A549 (cell line): Measurements from ENCODE around the gene UNC5A. TPM values are rescaled to one million over a fixed set of nuclear protein-coding genes. Genes with fewer than 3 reads are reported as not detected.

Source experiments
- ATAC-seq, 2 experiments: fragments of 200-7000 bp in 1 of 2; fragments of >200 bp in 1 of 2; cut with Nextera tagmentation in 1 of 2; cut with Tn5 transposase in 1 of 2; 3 replicates each; pipeline versions ENCODE4 v1.8.0 to v1.9.1; 2018 to 2020; ENCODE audit warnings: mild to moderate bottlenecking in 1 of 2, moderate library complexity in 1 of 2
- CTCF ChIA-PET: fragments of 300-600 bp; sonication (Branson Sonifier 250); formaldehyde crosslinking; extraction: SDS; loops from one replicate; lab custom pipeline; 2021; ENCODE audit warnings: antibody characterized with exemption, inconsistent platforms; lab: Yijun Ruan, JAX
- POLR2A ChIA-PET: fragments of 350-600 bp; formaldehyde crosslinking; extraction: SDS; loops from one replicate; lab custom pipeline; 2021; ENCODE audit warnings: antibody characterized with exemption, inconsistent platforms; lab: Yijun Ruan, JAX
- DNase-seq, 2 experiments: peaks; one replicate each; pipeline versions ENCODE4 v3.0.0 to v3.0.0-alpha.2; 2011 to 2016; ENCODE audit warnings: low read depth in 1 of 2, low spot score in 1 of 2
- FAIRE-seq: peaks from 2 replicates; lab custom pipeline; 2011; peaks lifted over from hg19 to GRCh38; lab: Jason Lieb, UNC
- H3K27ac ChIP-seq, 2 experiments: fragments of >200 bp; sonication (Bioruptor Twin); formaldehyde crosslinking; 3 replicates each; pipeline ENCODE4 v1.5.1; 2016 to 2017
- H3K4me1 ChIP-seq: fragments of >200 bp; sonication (Bioruptor Twin); formaldehyde crosslinking; 3 replicates; pipeline ENCODE4 v1.6.1; 2016
- H3K4me2 ChIP-seq: fragments of >200 bp; sonication (Bioruptor Twin); formaldehyde crosslinking; 3 replicates; pipeline ENCODE4 v1.6.1; 2016
- H3K4me3 ChIP-seq: fragments of >200 bp; sonication (Bioruptor Twin); formaldehyde crosslinking; 3 replicates; pipeline ENCODE4 v1.5.1; 2016
- H3K9me3 ChIP-seq: fragments of >200 bp; sonication (Bioruptor Twin); formaldehyde crosslinking; 3 replicates; pipeline ENCODE4 v1.6.1; 2016
- BCL3 ChIP-seq: fragments of >200 bp; sonication (Bioruptor Twin); formaldehyde crosslinking; IDR thresholded peaks from 3 replicates; pipeline ENCODE4 v1.6.1; 2016
- CHD2 ChIP-seq: fragments of 150-350 bp; IDR thresholded peaks from 2 replicates; pipeline ENCODE4 v1.6.1; 2014; ENCODE audit warnings: low read length; ENCODE audit not compliant: partially characterized antibody
- CTCF ChIP-seq: fragments of >200 bp; sonication (Bioruptor Twin); formaldehyde crosslinking; IDR thresholded peaks from 3 replicates; pipeline ENCODE4 v1.5.1; 2016
- EHF ChIP-seq: fragments of 250-450 bp; sonication (Bioruptor Pico); IDR thresholded peaks from 2 replicates; pipeline ENCODE4 v1.5.0; 2020; ENCODE audit warnings: mild to moderate bottlenecking
- HES2 ChIP-seq: fragments of >200 bp; sonication (Bioruptor Twin); formaldehyde crosslinking; IDR thresholded peaks from 2 replicates; pipeline ENCODE4 v1.6.1; 2016
- HEYL ChIP-seq: fragments of 250-450 bp; sonication (Bioruptor Pico); IDR thresholded peaks from 2 replicates; pipeline ENCODE4 v1.8.0; 2021; ENCODE audit warnings: mild to moderate bottlenecking, moderate library complexity
- HMGXB4 ChIP-seq: fragments of 250-450 bp; sonication (Bioruptor Pico); IDR thresholded peaks from 2 replicates; pipeline ENCODE4 v1.5.0; 2021; ENCODE audit warnings: mild to moderate bottlenecking, moderate library complexity, borderline replicate concordance
- HOXB13 ChIP-seq: fragments of 250-450 bp; sonication (Bioruptor Pico); IDR thresholded peaks from 2 replicates; pipeline ENCODE4 v1.5.0; 2020; ENCODE audit warnings: low read depth, mild to moderate bottlenecking, moderate library complexity
- HOXB5 ChIP-seq: fragments of 250-450 bp; sonication (Bioruptor Pico); IDR thresholded peaks from 2 replicates; pipeline ENCODE4 v1.5.0; 2020; ENCODE audit warnings: mild to moderate bottlenecking, moderate library complexity
- JUNB ChIP-seq: fragments of >200 bp; sonication (Bioruptor Twin); formaldehyde crosslinking; IDR thresholded peaks from 2 replicates; pipeline ENCODE4 v1.6.1; 2016
- KDM1A ChIP-seq: fragments of 200-600 bp; sonication (generic); IDR thresholded peaks from 2 replicates; pipeline ENCODE4 v1.6.1; 2016; ENCODE audit warnings: low read depth, mild to moderate bottlenecking
- NFE2L2 ChIP-seq: fragments of 150-350 bp; conservative IDR thresholded peaks from 2 replicates; pipeline ENCODE4 v1.6.1; 2014; ENCODE audit warnings: low read length
- NPAS2 ChIP-seq: fragments of 250-450 bp; sonication (Bioruptor Pico); IDR thresholded peaks from 2 replicates; pipeline ENCODE4 v1.8.0; 2022; ENCODE audit warnings: mild to moderate bottlenecking, moderate library complexity, borderline replicate concordance
- NR3C1 ChIP-seq: fragments of >200 bp; sonication (Bioruptor Twin); formaldehyde crosslinking; IDR thresholded peaks from 3 replicates; pipeline ENCODE4 v1.6.1; 2017
- PHF8 ChIP-seq: fragments of 200-600 bp; sonication (generic); IDR thresholded peaks from 2 replicates; pipeline ENCODE4 v1.6.1; 2016; ENCODE audit warnings: low read depth, mild to moderate bottlenecking, antibody characterized with exemption, moderate library complexity, borderline replicate concordance
- RARB ChIP-seq: fragments of 250-450 bp; sonication (Bioruptor Pico); IDR thresholded peaks from 2 replicates; pipeline ENCODE4 v1.8.0; 2021; ENCODE audit warnings: mild to moderate bottlenecking, moderate library complexity
- RCOR1 ChIP-seq: fragments of 150-350 bp; IDR thresholded peaks from 2 replicates; pipeline ENCODE4 v1.6.1; 2014; ENCODE audit warnings: antibody characterized with exemption, low read length, low read depth
- RFX5 ChIP-seq: fragments of 450-650 bp; IDR thresholded peaks from 2 replicates; pipeline ENCODE4 v1.7.1; 2014; ENCODE audit warnings: antibody characterized with exemption, mild to moderate bottlenecking, moderate library complexity
- RNF2 ChIP-seq: fragments of 200-600 bp; sonication (generic); IDR thresholded peaks from 2 replicates; pipeline ENCODE4 v1.6.1; 2016; ENCODE audit warnings: low read depth, mild to moderate bottlenecking, antibody characterized with exemption, moderate library complexity, borderline replicate concordance
- SREBF2 ChIP-seq: fragments of 450-650 bp; IDR thresholded peaks from 2 replicates; pipeline ENCODE4 v1.6.1; 2014; ENCODE audit warnings: mild to moderate bottlenecking, moderate library complexity
- TP53 ChIP-seq: fragments of 250-450 bp; sonication (Bioruptor Pico); IDR thresholded peaks from 2 replicates; pipeline ENCODE4 v1.5.0; 2021; ENCODE audit warnings: mild to moderate bottlenecking, moderate library complexity
- USF2 ChIP-seq: fragments of 450-650 bp; IDR thresholded peaks from 2 replicates; pipeline ENCODE4 v1.6.1; 2014; ENCODE audit warnings: antibody characterized with exemption
- ZNF302 ChIP-seq: fragments of 250-450 bp; sonication (Bioruptor Pico); IDR thresholded peaks from 2 replicates; pipeline ENCODE4 v1.9.0; 2021; ENCODE audit warnings: inconsistent platforms, mild to moderate bottlenecking, moderate library complexity
- ZSCAN20 ChIP-seq: fragments of 250-450 bp; sonication (Bioruptor Pico); IDR thresholded peaks from 2 replicates; pipeline ENCODE4 v1.8.0; 2022; ENCODE audit warnings: mild to moderate bottlenecking, moderate library complexity
- WGBS: methylation state at CpG from one replicate; pipeline ENCODE4 v1.1.6; 2017; ENCODE audit errors: missing lambda C conversion rate; 5-methylcytosine and 5-hydroxymethylcytosine counted together
- polyA plus RNA-seq, 4 experiments: library from polyadenylated mRNA; depleted of rRNA in 3 of 4; stranded (reverse); fragments of >200 nt; fragmentation: RNase III in 1 of 4; extraction: RNeasy Plus Mini Kit Qiagen cat#74134 plus additional on column Dnase treatment in 1 of 4; gene quantifications; 2 replicates in 3 of 4; 3 replicates in 1 of 4; pipeline ENCODE4 v1.2.3, GENCODE V29; 2011 to 2017

UNC5A gene
- polyA plus RNA-seq, 2 of the 4 experiments (the other 2 are of a cell fraction), result 0.03 to 0.14 TPM

- H3K4me1 ChIP-seq, result peaks cover 38% of the 10 kb centered on the region
- ATAC-seq (no peak), FAIRE-seq (no peak), DNase-seq (no peak)
- no peak overlapping the region for H3K4me2 ChIP-seq
- TF ChIP-seq RCOR1 (no peak), USF2 (no peak), HES2 (no peak)
- POLR2A ChIA-PET, result no interaction called here
- H3K9me3 ChIP-seq, result no peaks in the 10 kb centered on the region
- CTCF ChIA-PET, result interaction anchor here (2.5 kb wide), 1 partner anchor 246 kb away, joined by 5 read pairs; no protein-coding TSS in a partner anchor
- WGBS, result 90% methylated on average over 3 of the region's 3 CpGs
- no peak overlapping the region for H3K27ac ChIP-seq
- H3K4me3 ChIP-seq, result no peak overlapping the region
These were observed 96.4 kb downstream of the UNC5A start for GRCh38 chr5:176906796-176907195.

- H3K4me3 ChIP-seq, result no peak overlapping the region
- no peak overlapping the region for H3K4me2 ChIP-seq
- no peak overlapping the region for H3K27ac ChIP-seq
- WGBS, result 91% methylated on average over 5 of the region's 5 CpGs
- peaks cover 20% of the 10 kb centered on the region for H3K4me1 ChIP-seq
- ATAC-seq, result no peak
- POLR2A ChIA-PET, result no interaction called here
- no peak for FAIRE-seq
- no peak for DNase-seq
- H3K9me3 ChIP-seq, result no peaks in the 10 kb centered on the region
- CTCF ChIA-PET, result interaction anchor here (0.9 to 2.5 kb wide), 4 partner anchors 50 to 251 kb away, joined by 3 to 5 read pairs (median 4); no protein-coding TSS in a partner anchor
- TF ChIP-seq HES2 (no peak), CHD2 (no peak), RNF2 (no peak), CTCF (no peak), HOXB13 (CRISPR knock-in tag) (no peak), SREBF2 (no peak), BCL3 (no peak), HEYL (CRISPR knock-in tag) (no peak)
These were observed 98.5 kb downstream of the UNC5A start for GRCh38 chr5:176908675-176909368.

- no peak overlapping the region for H3K4me2 ChIP-seq
- CTCF ChIA-PET, result no interaction called here
- ATAC-seq (no peak), DNase-seq (no peak)
- no peak overlapping the region for H3K4me3 ChIP-seq
- WGBS, result 92% methylated on average over 2 of the region's 2 CpGs
- no peak overlapping the region for H3K27ac ChIP-seq
- no peak for TF ChIP-seq HOXB5
- TF ChIP-seq NPAS2 (CRISPR knock-in tag), result no peak
- TF ChIP-seq, all 56 proteins: peak for 0
- FAIRE-seq, result no peak
- no peaks in the 10 kb centered on the region for H3K9me3 ChIP-seq
- no peaks in the 10 kb centered on the region for H3K4me1 ChIP-seq
- POLR2A ChIA-PET, result no interaction called here
These were observed 101.8 kb downstream of the UNC5A start for GRCh38 chr5:176912115-176912514.

GRCh38 chr5:176915906-176916305, 105.5 kb downstream of the UNC5A start:
- Histone ChIP-seq H3K4me3 (no peak overlapping the region), H3K4me2 (no peak overlapping the region), H3K9me3 (no peaks in the 10 kb centered on the region), H3K27ac (no peak overlapping the region), H3K4me1 (no peaks in the 10 kb centered on the region)
- 83% methylated on average over 2 of the region's 2 CpGs for WGBS
- POLR2A ChIA-PET, result no interaction called here
- CTCF ChIA-PET, result interaction anchor here (1.0 to 1.2 kb wide), 2 partner anchors 42 to 255 kb away, joined by 3 to 5 read pairs; no protein-coding TSS in a partner anchor
- ATAC-seq, result no peak
- no peak for DNase-seq
- no peak for FAIRE-seq
- TF ChIP-seq NR3C1 (no peak), HMGXB4 (CRISPR knock-in tag) (no peak), NFE2L2 (no peak), EHF (CRISPR knock-in tag) (no peak), ZNF302 (no peak), KDM1A (no peak), CHD2 (no peak), PHF8 (no peak), RARB (no peak), TP53 (CRISPR knock-in tag) (no peak), ZSCAN20 (no peak), RFX5 (no peak), JUNB (no peak)
